Sigmoid colon (tissue), 7 donors: ENCODE measurements around the gene LIMA1. TPM values are rescaled to one million over a fixed set of nuclear protein-coding genes. Genes with fewer than 3 reads are reported as not detected.
A peak's percentile ranks its signal among the peaks of the same experiment; 100 is the strongest.
"Not testable (repeated sequence)": the region's sequence is repeated elsewhere in the genome, so short reads cannot be mapped to it uniquely, and the experiment has no call there.

ENCODE experiments used
- DNase-seq: peaks from one replicate; pipeline ENCODE4 v3.0.0-alpha.2; 2019
- H3K27ac ChIP-seq, 4 donors: fragments of 200-600 bp; sonication (generic); one replicate each; pipeline ENCODE4 v1.5.1; 2016 to 2019; ENCODE audit warnings: mild to moderate bottlenecking in 1 of 4
- H3K27me3 ChIP-seq, 3 donors: fragments of 200-600 bp; sonication (generic); one replicate each; pipeline ENCODE4 v1.5.1; 2019; ENCODE audit warnings: mild to moderate bottlenecking in 1 of 3
- H3K36me3 ChIP-seq, 4 donors: fragments of 200-600 bp; sonication (generic); one replicate each; pipeline ENCODE4 v1.5.1; 2016 to 2019
- H3K4me1 ChIP-seq, 4 donors: fragments of 200-600 bp; sonication (generic); one replicate each; pipeline ENCODE4 v1.5.1; 2017 to 2019
- H3K4me3 ChIP-seq, 4 donors: fragments of 200-600 bp; sonication (generic); one replicate each; pipeline ENCODE4 v1.5.1; 2017 to 2019; ENCODE audit warnings: mild to moderate bottlenecking in 2 of 4, moderate library complexity in 1 of 4
- H3K9me3 ChIP-seq, 4 donors: fragments of 200-600 bp in 3 of 4; sonication (generic) in 3 of 4; one replicate each; pipeline versions ENCODE4 v1.5.1 to v1.6.1; 2013 to 2019
- CTCF ChIP-seq, 4 experiments: fragments of 450-650 bp in 3 of 4; fragments of 200-600 bp in 1 of 4; IDR thresholded peaks; one replicate each; pipeline ENCODE4 v1.5.1; 2016 to 2019; ENCODE audit warnings: antibody characterized with exemption in 4 of 4, mild to moderate bottlenecking in 3 of 4, moderate library complexity in 2 of 4
- EP300 ChIP-seq, 4 donors: sonication (generic); formaldehyde crosslinking; IDR thresholded peaks; one replicate each; pipeline ENCODE4 v1.6.1; 2017; ENCODE audit warnings: antibody characterized with exemption in 4 of 4
- POLR2A ChIP-seq, 2 donors: fragments of 450-650 bp; IDR thresholded peaks; one replicate each; pipeline ENCODE4 v1.6.1; 2016; ENCODE audit warnings: antibody characterized with exemption in 2 of 2, mild to moderate bottlenecking in 2 of 2, moderate library complexity in 2 of 2
- POLR2AphosphoS5 ChIP-seq, 4 donors: sonication (generic); formaldehyde crosslinking; IDR thresholded peaks; one replicate each; pipeline ENCODE4 v1.6.1; 2017; ENCODE audit warnings: antibody characterized with exemption in 4 of 4
- WGBS, 2 donors: extraction: QIAGEN DNeasy Blood & Tissue Kit; methylation state at CpG; one replicate each; pipeline ENCODE4 v1.1.7; 2013; 5-methylcytosine and 5-hydroxymethylcytosine counted together
- intact Hi-C: fragments of 100-400 bp; cut with DNase I; formaldehyde crosslinking; loops from one replicate; pipeline ENCODE4 v1.15.1; 2023
- polyA plus RNA-seq, 3 donors: library from polyadenylated mRNA; stranded (reverse); fragments of 200-250 nt; gene quantifications; one replicate each; pipeline ENCODE4 v1.2.3, GENCODE V29; 2013
- total RNA-seq, 4 donors: library from RNA; depleted of rRNA; stranded (reverse); fragments of >200 nt; gene quantifications; one replicate each; pipeline ENCODE4 v1.1.0, GENCODE V29; 2016
- donor health status: healthy with polysubstance abuse.
- donor health status: Bipolar disorder and iron deficiency.
- donor health status: healthy.

Gene LIMA1
- total and polyA plus RNA-seq, 7 donors = 39.7 to 181 (median 108) TPM

DNA sequence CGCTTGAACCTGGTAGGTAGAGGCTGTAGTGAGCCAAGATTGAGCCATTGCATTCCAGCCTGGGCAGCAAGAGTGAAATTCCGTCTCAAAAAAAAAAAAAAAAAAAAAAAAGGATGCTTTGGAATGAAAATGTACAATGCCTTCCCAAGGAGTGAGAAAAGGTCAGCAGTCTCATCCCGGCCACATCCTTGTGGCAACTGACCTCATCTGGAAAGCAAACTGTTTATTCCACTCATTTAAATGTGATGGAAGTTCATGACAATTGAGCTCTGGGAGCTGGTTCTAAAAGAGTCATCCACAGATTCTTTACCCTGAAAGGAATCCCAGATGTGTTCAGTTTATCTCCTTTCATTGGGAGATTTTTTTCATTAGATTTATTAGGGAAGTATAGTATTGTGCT is 19.4 kb upstream of the LIMA1 start:
- no peaks in the 10 kb centered on the region for H3K4me1 ChIP-seq
- intact Hi-C loops = no loop called here
- no peak for DNase-seq
- H3K27me3 ChIP-seq = no peaks in the 10 kb centered on the region
- no peak overlapping the region for H3K27ac ChIP-seq
- no peaks in the 10 kb centered on the region for H3K9me3 ChIP-seq
- no peak for TF ChIP-seq EP300 (IDR thresholded peaks at IDR 0.05)
- no peak for TF ChIP-seq CTCF (IDR thresholded peaks at IDR 0.05)
- no peak for TF ChIP-seq POLR2A (IDR thresholded peaks at IDR 0.05)
- TF ChIP-seq POLR2AphosphoS5 (IDR thresholded peaks at IDR 0.05) = no peak
- WGBS, 2 donors = 82 to 91% methylated on average over 3 of the region's 3 CpGs
- no peaks in the 10 kb centered on the region for H3K36me3 ChIP-seq
- H3K4me3 ChIP-seq = no peak overlapping the region

DNA sequence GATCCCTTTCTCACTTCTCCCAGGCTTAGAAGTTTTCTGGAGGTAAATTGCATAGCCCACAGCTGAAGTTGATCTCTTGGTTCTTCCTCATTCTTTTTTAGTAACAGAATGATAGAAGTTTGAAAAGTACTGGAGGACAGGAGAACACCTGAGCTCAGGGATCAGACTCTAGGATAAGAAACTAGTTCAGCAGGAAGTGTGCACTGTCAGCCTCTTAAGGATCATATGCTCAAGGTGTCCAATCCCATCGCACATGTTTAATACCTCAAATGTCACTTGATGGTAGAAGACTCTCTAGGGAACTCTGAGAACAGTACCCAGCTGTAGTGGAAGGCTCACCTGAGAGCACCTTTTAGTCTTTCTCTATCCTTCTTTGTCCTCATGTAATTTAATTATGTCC is 14.7 kb upstream of the LIMA1 start:
- Histone ChIP-seq H3K4me3 (no peak overlapping the region), H3K9me3 (no peaks in the 10 kb centered on the region), H3K36me3 (peaks cover 0 to 3% (median 0%) of the 10 kb centered on the region in 4 donors), H3K27ac (peak overlapping the region in 1 of 4 donors; percentile 24), H3K27me3 (no peaks in the 10 kb centered on the region), H3K4me1 (no peaks in the 10 kb centered on the region)
- WGBS, 2 donors = 27 to 64% methylated on average over 1 of the region's 1 CpG
- no peak for DNase-seq
- intact Hi-C loops = no loop called here
- no peak for TF ChIP-seq POLR2A (IDR thresholded peaks at IDR 0.05)
- no peak for TF ChIP-seq CTCF (IDR thresholded peaks at IDR 0.05)
- TF ChIP-seq POLR2AphosphoS5 (IDR thresholded peaks at IDR 0.05) = no peak
- TF ChIP-seq EP300 (IDR thresholded peaks at IDR 0.05) = no peak

- H3K9me3 ChIP-seq = no peaks in the 10 kb centered on the region
- TF ChIP-seq POLR2AphosphoS5 (IDR thresholded peaks at IDR 0.05) (no peak), POLR2A (IDR thresholded peaks at IDR 0.05) (no peak), EP300 (IDR thresholded peaks at IDR 0.05) (no peak), CTCF (IDR thresholded peaks at IDR 0.05) (no peak)
- no peaks in the 10 kb centered on the region for H3K27me3 ChIP-seq
- H3K27ac ChIP-seq = peak overlapping the region in 2 of 4 donors; percentile 9 to 33
- intact Hi-C loops = no loop called here
- 14 to 44% methylated on average over 3 of the region's 3 CpGs for WGBS, 2 donors
- no peaks in the 10 kb centered on the region for H3K4me1 ChIP-seq
- no peak for DNase-seq
- no peak overlapping the region for H3K4me3 ChIP-seq
- peaks cover 0 to 3% (median 0%) of the 10 kb centered on the region in 4 donors for H3K36me3 ChIP-seq
These were observed 13.7 kb upstream of the LIMA1 start for GRCh38 chr12:50297027-50297426.

DNA sequence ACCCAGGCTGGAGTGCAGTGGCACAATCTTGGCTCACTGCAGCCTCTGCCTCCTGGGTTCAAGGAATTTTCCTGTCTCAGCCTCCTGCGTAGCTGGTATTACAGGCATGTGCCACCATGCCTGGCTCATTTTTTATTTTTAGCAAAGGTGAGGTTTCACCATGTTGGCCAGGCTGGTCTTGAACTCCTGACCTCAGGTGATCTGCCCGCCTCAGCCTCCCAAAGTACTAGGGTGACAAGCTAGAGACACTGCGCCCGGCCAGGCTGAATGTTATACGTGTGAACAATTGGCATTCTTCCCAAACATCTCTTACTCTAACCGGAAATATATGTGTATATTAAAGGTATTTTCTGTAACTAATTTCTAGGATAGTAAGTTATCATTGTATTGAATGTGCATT is 13.2 kb upstream of the LIMA1 start:
- 84 to 88% methylated on average over 6 of the region's 6 CpGs for WGBS, 2 donors
- intact Hi-C loops = no loop called here
- no peaks in the 10 kb centered on the region for H3K4me1 ChIP-seq
- DNase-seq = no peak
- no peaks in the 10 kb centered on the region for H3K27me3 ChIP-seq
- TF ChIP-seq POLR2AphosphoS5 (IDR thresholded peaks at IDR 0.05) (no peak), POLR2A (IDR thresholded peaks at IDR 0.05) (no peak), EP300 (IDR thresholded peaks at IDR 0.05) (no peak), CTCF (IDR thresholded peaks at IDR 0.05) (no peak)
- no peak overlapping the region for H3K4me3 ChIP-seq
- peak overlapping the region in 1 of 4 donors; percentile 33 for H3K27ac ChIP-seq
- H3K36me3 ChIP-seq = peaks cover 0 to 3% (median 0%) of the 10 kb centered on the region in 4 donors
- no peaks in the 10 kb centered on the region for H3K9me3 ChIP-seq

GRCh38 chr12:50291377-50291776 is 8.1 kb upstream of the LIMA1 start:
- peaks cover 0 to 3% (median 0%) of the 10 kb centered on the region in 4 donors for H3K36me3 ChIP-seq
- no peaks in the 10 kb centered on the region for H3K9me3 ChIP-seq
- H3K27me3 ChIP-seq = no peaks in the 10 kb centered on the region
- WGBS, 2 donors = 97% methylated on average over 1 of the region's 1 CpG
- H3K4me3 ChIP-seq = no peak overlapping the region
- TF ChIP-seq POLR2A (IDR thresholded peaks at IDR 0.05) (no peak), EP300 (IDR thresholded peaks at IDR 0.05) (no peak), CTCF (IDR thresholded peaks at IDR 0.05) (no peak), POLR2AphosphoS5 (IDR thresholded peaks at IDR 0.05) (no peak)
- intact Hi-C loops = no loop called here
- no peak for DNase-seq
- no peaks in the 10 kb centered on the region for H3K4me1 ChIP-seq
- no peak overlapping the region for H3K27ac ChIP-seq

- intact Hi-C loops, DNase-seq: not testable (repeated sequence)
- 84 to 92% methylated on average over 3 of the region's 3 CpGs for WGBS, 2 donors
These were observed 7.4 kb upstream of the LIMA1 start for GRCh38 chr12:50290692-50291091.

More at GRCh38 chr12:50290692-50291091, 7.4 kb upstream of the LIMA1 start:
- H3K36me3 ChIP-seq, H3K27me3 ChIP-seq, H3K9me3 ChIP-seq, H3K27ac ChIP-seq, H3K4me3 ChIP-seq, H3K4me1 ChIP-seq: not testable (repeated sequence)
